ENCODE results near the gene ANO6.

ANO6 gene

DNA sequence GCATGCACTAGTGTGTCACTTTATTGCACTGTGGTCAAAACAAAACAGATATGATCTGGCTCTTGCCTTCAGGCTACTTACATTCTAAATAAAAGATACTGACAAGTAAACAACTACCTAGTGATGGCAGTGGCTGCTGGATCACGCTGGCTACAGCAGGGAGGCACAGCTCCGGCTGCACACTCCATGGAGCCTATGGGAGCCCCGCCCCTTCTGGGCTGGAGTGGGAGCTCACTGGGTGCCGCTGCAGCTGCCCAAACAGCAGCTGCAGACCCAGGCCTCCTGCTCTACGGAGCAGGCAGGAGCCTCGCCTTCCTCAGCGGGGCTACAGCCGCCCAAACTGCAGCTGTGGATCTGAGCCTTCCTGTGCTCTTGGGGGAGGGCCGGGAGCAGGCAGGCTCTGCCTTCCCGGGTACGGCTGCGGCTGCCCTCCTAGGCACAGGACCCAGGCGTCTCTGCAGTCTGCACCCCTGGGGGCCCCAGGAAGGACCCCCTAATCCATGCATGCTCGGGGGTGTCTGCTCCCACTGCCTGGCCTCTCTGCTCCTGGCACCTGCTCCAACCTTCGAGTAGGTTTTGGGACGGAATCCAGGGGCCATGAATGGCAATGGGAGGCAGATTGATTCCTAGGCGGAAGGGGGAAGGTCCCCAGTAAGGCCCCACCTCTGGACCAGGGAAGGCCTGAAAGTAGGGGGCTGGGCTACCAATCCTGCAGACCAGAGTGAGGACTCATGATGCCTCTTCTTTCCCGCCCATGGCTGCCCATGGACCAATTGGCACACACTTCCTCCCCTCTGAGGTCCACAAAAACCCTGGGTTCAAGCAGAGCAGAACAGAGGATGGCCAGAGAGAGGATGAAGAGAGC, 253.1 kb downstream of the ANO6 start:
- H3K27ac ChIP-seq, result no peak overlapping the region

DNA sequence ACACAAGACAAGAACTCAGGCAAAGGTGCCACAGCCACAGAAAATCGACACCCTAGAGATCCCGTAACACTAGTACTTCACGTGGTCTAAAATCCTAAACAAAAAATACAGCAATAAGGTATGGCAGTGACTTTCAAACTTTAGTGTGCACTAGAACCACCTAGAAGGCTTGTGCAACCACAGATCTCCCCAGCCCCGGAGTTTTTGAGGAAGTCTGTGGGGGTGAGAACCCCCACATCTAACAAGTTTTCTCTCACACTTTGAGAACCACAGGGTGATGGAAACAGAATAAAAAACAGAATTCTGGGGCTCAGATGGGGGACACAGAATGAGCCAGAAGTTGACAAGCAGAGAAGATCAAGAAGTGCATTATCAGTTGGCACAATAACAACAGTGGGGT, 254.0 kb downstream of the ANO6 start:
- TF ChIP-seq, protein P1, sequence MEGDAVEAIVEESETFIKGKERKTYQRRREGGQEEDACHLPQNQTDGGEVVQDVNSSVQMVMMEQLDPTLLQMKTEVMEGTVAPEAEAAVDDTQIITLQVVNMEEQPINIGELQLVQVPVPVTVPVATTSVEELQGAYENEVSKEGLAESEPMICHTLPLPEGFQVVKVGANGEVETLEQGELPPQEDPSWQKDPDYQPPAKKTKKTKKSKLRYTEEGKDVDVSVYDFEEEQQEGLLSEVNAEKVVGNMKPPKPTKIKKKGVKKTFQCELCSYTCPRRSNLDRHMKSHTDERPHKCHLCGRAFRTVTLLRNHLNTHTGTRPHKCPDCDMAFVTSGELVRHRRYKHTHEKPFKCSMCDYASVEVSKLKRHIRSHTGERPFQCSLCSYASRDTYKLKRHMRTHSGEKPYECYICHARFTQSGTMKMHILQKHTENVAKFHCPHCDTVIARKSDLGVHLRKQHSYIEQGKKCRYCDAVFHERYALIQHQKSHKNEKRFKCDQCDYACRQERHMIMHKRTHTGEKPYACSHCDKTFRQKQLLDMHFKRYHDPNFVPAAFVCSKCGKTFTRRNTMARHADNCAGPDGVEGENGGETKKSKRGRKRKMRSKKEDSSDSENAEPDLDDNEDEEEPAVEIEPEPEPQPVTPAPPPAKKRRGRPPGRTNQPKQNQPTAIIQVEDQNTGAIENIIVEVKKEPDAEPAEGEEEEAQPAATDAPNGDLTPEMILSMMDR (conservative IDR thresholded peaks at IDR 0.05), result no peak
- TF ChIP-seq ZFX (IDR thresholded peaks at IDR 0.05), result no peak

More for the DNA sequence above, 253.1 kb downstream of the ANO6 start:
- TF ChIP-seq, protein P1 (conservative IDR thresholded peaks at IDR 0.05), result no peak
- no peak for TF ChIP-seq ZFX (IDR thresholded peaks at IDR 0.05)

DNA sequence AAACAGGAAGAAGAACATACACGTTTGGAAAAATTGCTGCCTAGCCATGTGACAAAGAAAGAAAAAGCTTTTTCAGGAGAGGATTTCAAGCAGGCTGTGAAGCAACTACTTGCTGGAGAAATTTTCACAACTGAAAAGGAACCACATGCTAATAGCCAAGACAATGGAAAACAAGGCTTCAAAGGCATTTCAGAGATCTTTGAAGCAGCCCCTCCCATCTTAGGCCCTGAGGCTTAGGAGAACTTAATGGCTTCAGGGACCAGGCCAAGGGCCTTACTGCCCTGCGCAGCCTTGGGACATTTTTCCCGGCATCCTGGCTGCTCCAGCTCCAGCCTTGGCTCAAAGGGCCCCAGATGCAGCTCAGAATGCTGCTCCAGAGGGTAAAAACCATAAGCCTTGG, 257.7 kb downstream of the ANO6 start:
- TF ChIP-seq, protein P1 (conservative IDR thresholded peaks at IDR 0.05), result no peak
- no peak for TF ChIP-seq ZFX (IDR thresholded peaks at IDR 0.05)

More for the DNA sequence above, 254.0 kb downstream of the ANO6 start:
- H3K27ac ChIP-seq, result no peak overlapping the region

DNA sequence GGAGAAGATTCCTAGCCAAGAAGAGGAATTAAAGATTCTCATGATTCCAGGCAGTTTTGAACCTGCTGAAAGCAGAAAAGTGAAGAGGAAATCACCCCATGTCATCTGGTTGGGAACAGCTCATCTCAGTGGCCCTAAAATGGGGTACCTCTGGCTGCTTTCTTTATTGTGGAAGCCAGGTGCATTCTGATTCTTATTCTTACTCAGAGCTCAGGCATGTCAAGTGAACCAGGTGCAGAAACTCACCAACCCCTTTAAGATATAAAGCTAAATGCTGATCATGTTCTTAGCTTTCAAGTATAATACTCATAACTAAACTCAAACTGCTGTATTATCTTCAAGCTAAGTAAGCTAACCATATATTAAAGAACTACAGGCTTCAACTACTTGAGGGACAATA, 259.7 kb downstream of the ANO6 start:
- no peak overlapping the region for H3K27ac ChIP-seq
- no peak for TF ChIP-seq ZFX (IDR thresholded peaks at IDR 0.05)
- TF ChIP-seq, protein P1 (conservative IDR thresholded peaks at IDR 0.05), result no peak

More for the DNA sequence above, 257.7 kb downstream of the ANO6 start:
- no peak overlapping the region for H3K27ac ChIP-seq

DNA sequence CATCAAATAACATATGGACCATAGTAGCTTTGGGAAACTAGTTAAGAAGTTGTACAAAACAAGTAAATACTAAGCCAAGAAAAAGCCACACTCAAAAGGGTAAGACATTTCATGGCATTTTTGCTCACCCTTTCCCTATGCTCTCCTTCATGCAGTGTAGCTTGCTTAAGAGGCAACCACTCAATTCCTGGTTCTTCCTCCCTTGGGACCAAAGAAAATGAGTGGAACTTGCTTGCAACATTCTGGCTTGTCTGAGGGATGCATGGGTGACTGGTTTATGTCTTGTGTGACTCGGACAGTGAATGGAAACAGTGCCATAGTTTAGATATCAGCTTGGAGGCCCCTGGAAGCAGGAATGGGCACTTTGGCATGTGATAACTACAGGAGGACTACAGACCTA, 261.6 kb downstream of the ANO6 start:
- TF ChIP-seq, protein P1 (conservative IDR thresholded peaks at IDR 0.05), result no peak
- no peak for TF ChIP-seq ZFX (IDR thresholded peaks at IDR 0.05)
- no peak overlapping the region for H3K27ac ChIP-seq

DNA sequence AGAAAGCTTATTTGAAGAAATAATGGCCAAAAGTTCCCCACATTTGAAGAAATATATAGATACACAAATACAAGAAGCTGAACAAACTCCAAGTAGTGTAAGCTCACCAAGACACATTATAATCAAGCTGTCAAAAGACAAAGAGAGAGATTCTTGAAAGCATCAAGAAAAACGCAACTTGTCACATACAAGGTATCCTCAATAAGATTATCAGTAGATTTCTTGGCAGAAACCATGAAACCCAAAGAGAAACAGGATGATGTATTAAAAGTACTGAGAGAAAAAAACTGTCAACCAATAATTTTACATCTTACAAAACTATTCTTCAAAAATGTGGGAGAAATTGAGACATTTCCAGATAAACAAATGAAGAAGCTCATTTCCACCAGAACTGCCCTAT, 263.0 kb downstream of the ANO6 start:
- no peak overlapping the region for H3K27ac ChIP-seq
- TF ChIP-seq ZFX (IDR thresholded peaks at IDR 0.05), result no peak
- TF ChIP-seq, protein P1 (conservative IDR thresholded peaks at IDR 0.05), result no peak

DNA sequence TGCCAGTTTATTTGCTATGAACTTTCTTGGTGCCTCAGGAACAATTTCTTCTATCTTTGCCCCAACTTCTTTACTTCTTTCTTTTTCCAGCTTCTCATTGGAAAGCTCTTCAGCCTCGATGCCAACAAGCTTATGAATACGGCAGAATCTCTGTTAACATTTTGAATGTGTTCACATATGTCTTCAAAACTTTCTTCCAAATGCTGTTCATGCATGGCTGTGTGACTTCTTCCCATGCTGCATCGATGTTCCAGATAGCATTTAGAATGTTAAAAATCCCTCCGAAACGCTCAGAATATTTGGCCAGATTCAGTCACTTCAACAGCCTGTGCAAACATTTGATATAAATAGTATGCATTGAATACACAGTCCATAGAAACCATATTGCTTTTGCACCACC, 265.9 kb downstream of the ANO6 start:
- TF ChIP-seq ZFX (IDR thresholded peaks at IDR 0.05), result no peak
- TF ChIP-seq, protein P1 (conservative IDR thresholded peaks at IDR 0.05), result no peak
- no peak overlapping the region for H3K27ac ChIP-seq
